Esophagus squamous epithelium (tissue), 5 donors: ENCODE data around the gene DCC. TPM values are rescaled to one million over a fixed set of nuclear protein-coding genes. Genes with fewer than 3 reads are reported as not detected.

Source experiments
- DNase-seq: peaks from one replicate; lab custom pipeline; 2025; lab: John Stamatoyannopoulos, UW
- H3K27ac ChIP-seq, 4 donors: fragments of 200-600 bp; sonication (generic); one replicate each; pipeline ENCODE4 v1.5.1; 2016 to 2019; ENCODE audit warnings: mild to moderate bottlenecking in 1 of 4
- H3K27me3 ChIP-seq, 4 donors: fragments of 200-600 bp; sonication (generic); 1 replicate in 3 of 4; 2 replicates in 1 of 4; pipeline versions ENCODE4 v1.5.1 to v1.6.0; 2017 to 2021; ENCODE audit warnings: antibody characterized with exemption in 1 of 4
- H3K36me3 ChIP-seq, 3 donors: fragments of 200-600 bp; sonication (generic); one replicate each; pipeline ENCODE4 v1.5.1; 2016 to 2019
- H3K4me1 ChIP-seq, 3 donors: fragments of 200-600 bp; sonication (generic); one replicate each; pipeline ENCODE4 v1.5.1; 2017 to 2019
- H3K4me3 ChIP-seq, 4 donors: fragments of 200-600 bp; sonication (generic); 1 replicate in 3 of 4; 2 replicates in 1 of 4; pipeline ENCODE4 v1.5.1; 2016 to 2019; ENCODE audit warnings: mild to moderate bottlenecking in 2 of 4, moderate library complexity in 1 of 4
- H3K9me3 ChIP-seq, 3 donors: fragments of 200-600 bp; sonication (generic); one replicate each; pipeline ENCODE4 v1.5.1; 2016 to 2019
- POLR2A ChIP-seq, 4 donors: fragments of 450-650 bp; IDR thresholded peaks; one replicate each; pipeline ENCODE4 v1.6.1; 2017; ENCODE audit warnings: antibody characterized with exemption in 4 of 4, mild to moderate bottlenecking in 4 of 4, moderate library complexity in 3 of 4
- WGBS, 2 donors: methylation state at CpG; one replicate each; pipeline ENCODE4 v1.1.5; 2018; 5-methylcytosine and 5-hydroxymethylcytosine counted together
- intact Hi-C: fragments of 100-400 bp; cut with DNase I; formaldehyde crosslinking; loops from one replicate; pipeline ENCODE4 v1.15.0; 2022
- total RNA-seq, 4 donors: library from RNA; depleted of rRNA; stranded (reverse); fragments of >200 nt; gene quantifications; one replicate each; pipeline ENCODE4 v1.1.0, GENCODE V29; 2016
- TF ChIP-seq, protein P1 (sequence below), 6 experiments: fragments of 450-650 bp in 4 of 6; fragments of 200-600 bp in 2 of 6; sonication (generic) in 2 of 6; IDR thresholded peaks; one replicate each; pipeline ENCODE4 v1.5.1; 2016 to 2019; ENCODE audit warnings: antibody characterized with exemption in 6 of 6, mild to moderate bottlenecking in 4 of 6, moderate library complexity in 4 of 6
- donor health status: DM: yes; HTN: yes; CAD: no.

Gene DCC
- total RNA-seq, 4 donors from 2014 or later = 0.06 to 0.95 TPM; not detected in 2

DNA sequence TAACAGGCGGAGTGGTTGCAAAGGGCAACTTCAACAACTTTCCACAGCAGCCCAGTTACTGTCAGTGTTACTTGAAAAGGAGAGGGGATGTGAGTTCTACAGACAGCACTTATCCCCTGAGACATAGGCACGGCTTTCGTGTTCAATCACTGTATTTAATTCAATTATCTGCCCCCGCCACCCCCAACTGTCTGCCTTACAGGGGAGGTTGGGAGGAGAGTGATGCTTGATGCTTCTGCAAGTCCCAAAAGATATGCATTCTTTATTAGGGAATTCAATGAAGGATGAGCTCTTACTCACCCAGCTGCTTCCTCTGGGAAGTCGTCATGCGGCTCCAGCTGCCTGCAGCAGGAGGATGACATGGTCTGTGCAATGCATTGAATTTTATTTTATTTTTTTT, 639.9 kb downstream of the DCC start:
- Histone ChIP-seq H3K4me3 (no peak overlapping the region), H3K9me3 (peaks cover 0 to 3% (median 0%) of the 10 kb centered on the region in 3 donors), H3K36me3 (no peaks in the 10 kb centered on the region), H3K27ac (no peak overlapping the region), H3K27me3 (no peaks in the 10 kb centered on the region), H3K4me1 (no peaks in the 10 kb centered on the region)
- intact Hi-C loops = no loop called here
- no peak for TF ChIP-seq POLR2A (IDR thresholded peaks at IDR 0.05)
- TF ChIP-seq, protein P1, sequence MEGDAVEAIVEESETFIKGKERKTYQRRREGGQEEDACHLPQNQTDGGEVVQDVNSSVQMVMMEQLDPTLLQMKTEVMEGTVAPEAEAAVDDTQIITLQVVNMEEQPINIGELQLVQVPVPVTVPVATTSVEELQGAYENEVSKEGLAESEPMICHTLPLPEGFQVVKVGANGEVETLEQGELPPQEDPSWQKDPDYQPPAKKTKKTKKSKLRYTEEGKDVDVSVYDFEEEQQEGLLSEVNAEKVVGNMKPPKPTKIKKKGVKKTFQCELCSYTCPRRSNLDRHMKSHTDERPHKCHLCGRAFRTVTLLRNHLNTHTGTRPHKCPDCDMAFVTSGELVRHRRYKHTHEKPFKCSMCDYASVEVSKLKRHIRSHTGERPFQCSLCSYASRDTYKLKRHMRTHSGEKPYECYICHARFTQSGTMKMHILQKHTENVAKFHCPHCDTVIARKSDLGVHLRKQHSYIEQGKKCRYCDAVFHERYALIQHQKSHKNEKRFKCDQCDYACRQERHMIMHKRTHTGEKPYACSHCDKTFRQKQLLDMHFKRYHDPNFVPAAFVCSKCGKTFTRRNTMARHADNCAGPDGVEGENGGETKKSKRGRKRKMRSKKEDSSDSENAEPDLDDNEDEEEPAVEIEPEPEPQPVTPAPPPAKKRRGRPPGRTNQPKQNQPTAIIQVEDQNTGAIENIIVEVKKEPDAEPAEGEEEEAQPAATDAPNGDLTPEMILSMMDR (IDR thresholded peaks at IDR 0.05) = no peak
- 66 to 67% methylated on average over 5 to 6 of the region's 6 CpGs for WGBS, 2 donors
- DNase-seq = no peak

GRCh38 chr18:52991246-52991645, 651.2 kb downstream of the DCC start:
- Histone ChIP-seq H3K27me3 (no peaks in the 10 kb centered on the region), H3K27ac (no peak overlapping the region), H3K36me3 (no peaks in the 10 kb centered on the region), H3K4me3 (no peak overlapping the region), H3K9me3 (no peaks in the 10 kb centered on the region), H3K4me1 (no peaks in the 10 kb centered on the region)
- DNase-seq = no peak
- TF ChIP-seq POLR2A (IDR thresholded peaks at IDR 0.05) = no peak
- TF ChIP-seq, protein P1 (IDR thresholded peaks at IDR 0.05) = no peak
- WGBS, 2 donors = 50 to 54% methylated on average over 1 of the region's 1 CpG
- intact Hi-C loops = no loop called here

GRCh38 chr18:52992041-52992440, 652.0 kb downstream of the DCC start:
- intact Hi-C loops = no loop called here
- Histone ChIP-seq H3K27me3 (no peaks in the 10 kb centered on the region), H3K9me3 (no peaks in the 10 kb centered on the region), H3K27ac (no peak overlapping the region), H3K4me3 (no peak overlapping the region), H3K36me3 (no peaks in the 10 kb centered on the region), H3K4me1 (no peaks in the 10 kb centered on the region)
- DNase-seq = no peak
- 47 to 73% methylated on average over 6 of the region's 6 CpGs for WGBS, 2 donors
- TF ChIP-seq POLR2A (IDR thresholded peaks at IDR 0.05) = no peak
- TF ChIP-seq, protein P1 (IDR thresholded peaks at IDR 0.05) = no peak

- DNase-seq = no peak
- no peak overlapping the region for H3K4me3 ChIP-seq
- no peaks in the 10 kb centered on the region for H3K4me1 ChIP-seq
- H3K9me3 ChIP-seq = no peaks in the 10 kb centered on the region
- 60 to 64% methylated on average over 4 of the region's 4 CpGs for WGBS, 2 donors
- H3K36me3 ChIP-seq = no peaks in the 10 kb centered on the region
- intact Hi-C loops = no loop called here
- no peaks in the 10 kb centered on the region for H3K27me3 ChIP-seq
- TF ChIP-seq, protein P1 (IDR thresholded peaks at IDR 0.05) = no peak
- no peak for TF ChIP-seq POLR2A (IDR thresholded peaks at IDR 0.05)
- H3K27ac ChIP-seq = no peak overlapping the region
Measured at GRCh38 chr18:52995875-52996274, 655.9 kb downstream of the DCC start.

DNA sequence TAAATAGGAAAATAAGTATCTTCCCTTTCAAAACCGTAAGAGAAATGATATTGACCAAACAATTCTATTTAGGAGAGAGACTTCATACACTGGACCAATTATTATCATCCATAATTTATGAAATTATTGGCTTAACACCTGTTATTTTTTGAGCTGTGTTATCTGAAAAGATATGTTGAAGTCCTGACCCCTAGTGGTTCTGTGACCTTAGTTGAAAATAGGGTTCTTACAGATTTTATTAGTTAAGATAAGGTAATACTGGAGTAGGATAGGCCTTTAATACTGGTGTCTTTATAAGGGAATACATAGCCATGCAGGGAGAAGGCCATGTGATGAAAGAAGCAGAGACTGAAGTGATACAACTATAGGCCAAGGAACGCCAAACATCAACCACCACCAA, 659.6 kb downstream of the DCC start:
- no peaks in the 10 kb centered on the region for H3K4me1 ChIP-seq
- no peak overlapping the region for H3K27ac ChIP-seq
- DNase-seq = no peak
- intact Hi-C loops = no loop called here
- H3K4me3 ChIP-seq = no peak overlapping the region
- 65 to 80% methylated on average over 2 of the region's 2 CpGs for WGBS, 2 donors
- H3K9me3 ChIP-seq = no peaks in the 10 kb centered on the region
- H3K36me3 ChIP-seq = no peaks in the 10 kb centered on the region
- no peaks in the 10 kb centered on the region for H3K27me3 ChIP-seq
- TF ChIP-seq POLR2A (IDR thresholded peaks at IDR 0.05) = no peak
- TF ChIP-seq, protein P1 (IDR thresholded peaks at IDR 0.05) = no peak
